Measurements from ENCODE around the gene SSC4D.
A peak's percentile ranks its signal among the peaks of the same experiment; 100 is the strongest.
"Not testable (repeated sequence)": the region's sequence is repeated elsewhere in the genome, so short reads cannot be mapped to it uniquely, and the experiment has no call there.

The SSC4D gene

DNA sequence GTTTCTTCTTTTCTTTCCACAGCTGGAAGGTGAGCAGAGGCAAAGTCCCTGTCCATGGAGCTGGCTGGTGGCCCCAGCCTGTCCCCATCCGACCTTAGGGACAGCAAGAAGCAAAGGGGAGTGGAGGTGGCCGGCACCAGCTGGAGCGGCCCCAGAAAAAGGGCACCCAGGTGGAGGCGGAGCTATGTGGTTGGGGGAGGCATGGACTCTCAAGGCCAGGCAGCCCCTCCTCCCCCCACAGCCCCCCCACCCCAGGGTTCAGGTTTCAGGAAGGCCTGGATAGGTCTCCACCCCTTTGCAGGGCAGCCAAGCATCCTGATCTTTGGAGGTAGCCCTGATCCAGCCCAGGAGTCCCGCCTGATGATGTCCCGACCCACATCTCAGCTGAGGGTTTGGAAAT is at the start of gene SSC4D:
TSS of gene SSC4D (minus strand) at position 161 of the 400 bp plus-strand sequence. CDS start 5,258 bp downstream, outside the sequence.
- ATAC-seq (ENCODE audit: low read depth) (no peak), DNase-seq (ENCODE audit: low spot score in 2 of 2) (no peak)
- H3K9me3 Mint-ChIP-seq = no peaks in the 10 kb centered on the region
- no peak within 1 kb of the TSS for H3K4me3 Mint-ChIP-seq
- peaks cover 2% of the 10 kb centered on the region for H3K27me3 Mint-ChIP-seq
- H3K36me3 Mint-ChIP-seq = no peaks in the 10 kb centered on the region
- H3K4me1 Mint-ChIP-seq = no peaks in the 10 kb centered on the region
- H3K27ac Mint-ChIP-seq = no peak within 1 kb of the TSS

DNA sequence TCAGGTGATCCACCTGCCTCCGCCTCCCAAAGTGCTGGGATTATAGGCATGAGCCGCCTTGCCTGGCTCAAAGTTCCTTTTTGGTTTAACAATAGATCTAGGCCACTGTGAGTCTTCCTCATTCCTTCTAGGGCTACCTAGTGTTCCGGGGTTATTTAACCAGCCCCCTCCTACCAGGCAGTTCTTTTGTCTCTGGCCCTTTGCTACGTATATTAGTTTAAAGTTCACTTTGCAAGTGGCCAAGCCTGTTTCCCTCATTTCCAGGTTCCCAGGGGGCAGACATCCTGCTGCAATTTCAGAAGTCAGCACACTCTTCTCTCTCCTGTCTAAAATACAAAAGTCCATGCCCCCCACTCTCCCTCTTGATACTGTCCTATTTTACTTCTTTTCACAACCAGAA is 49.0 kb upstream of the SSC4D start:
- DNase-seq (ENCODE audit: low spot score in 2 of 2); H3K4me1 Mint-ChIP-seq; H3K27me3 Mint-ChIP-seq; H3K9me3 Mint-ChIP-seq; H3K36me3 Mint-ChIP-seq; ATAC-seq (ENCODE audit: low read depth); H3K27ac Mint-ChIP-seq; H3K4me3 Mint-ChIP-seq: not testable (repeated sequence)

DNA sequence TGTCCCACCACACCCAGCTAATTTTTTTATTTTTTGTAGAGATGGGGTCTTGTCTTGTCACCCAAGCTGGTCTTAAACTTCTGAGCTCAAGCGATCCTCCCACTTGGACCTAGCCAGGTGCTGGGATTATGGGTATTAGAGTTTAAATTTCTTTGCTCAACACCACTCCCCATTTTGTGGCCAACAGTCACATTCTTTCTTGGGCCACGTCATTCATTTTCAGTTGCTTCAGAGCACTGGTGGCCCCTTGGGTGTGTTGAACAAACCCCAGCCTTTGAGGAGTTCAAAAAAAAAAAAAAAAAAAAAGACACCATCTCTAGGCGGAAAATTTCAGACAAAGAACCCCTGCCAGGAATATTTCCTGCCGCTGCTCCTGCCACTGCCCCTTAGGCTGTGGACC is 47.5 kb upstream of the SSC4D start:
- H3K27ac Mint-ChIP-seq; H3K9me3 Mint-ChIP-seq; H3K4me3 Mint-ChIP-seq; ATAC-seq (ENCODE audit: low read depth); H3K4me1 Mint-ChIP-seq; H3K36me3 Mint-ChIP-seq; DNase-seq (ENCODE audit: low spot score in 2 of 2); H3K27me3 Mint-ChIP-seq: not testable (repeated sequence)

DNA sequence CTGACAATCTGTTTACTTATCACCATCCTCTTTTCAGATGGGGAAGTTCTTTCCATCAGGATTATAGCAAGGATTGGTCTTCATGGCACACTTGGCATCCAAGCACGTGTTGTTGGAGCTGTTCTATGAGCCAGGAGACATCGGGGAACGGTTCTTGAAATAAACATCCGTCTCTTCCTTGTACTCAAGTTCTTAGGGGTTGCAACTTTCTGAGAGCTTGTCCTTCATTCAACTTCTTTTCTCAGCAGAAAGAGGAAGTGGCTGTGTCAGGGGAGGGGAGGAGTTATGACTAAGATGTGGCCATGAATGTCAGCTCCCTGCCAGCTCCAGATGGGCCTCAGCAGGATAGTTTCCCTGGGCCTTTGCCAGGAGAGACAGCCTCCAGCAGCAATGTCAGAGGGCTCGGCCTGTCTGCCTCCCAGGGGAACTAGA is 36.1 kb upstream of the SSC4D start:
- not testable (repeated sequence) for H3K36me3 Mint-ChIP-seq, H3K27me3 Mint-ChIP-seq, H3K27ac Mint-ChIP-seq, H3K9me3 Mint-ChIP-seq, H3K4me1 Mint-ChIP-seq
- ATAC-seq (ENCODE audit: low read depth) = peak; percentile 96
- peak overlapping the region; percentile 29 for H3K4me3 Mint-ChIP-seq
- peak in 1 of 2 donors; percentile 15 for DNase-seq (ENCODE audit: low spot score in 2 of 2)

DNA sequence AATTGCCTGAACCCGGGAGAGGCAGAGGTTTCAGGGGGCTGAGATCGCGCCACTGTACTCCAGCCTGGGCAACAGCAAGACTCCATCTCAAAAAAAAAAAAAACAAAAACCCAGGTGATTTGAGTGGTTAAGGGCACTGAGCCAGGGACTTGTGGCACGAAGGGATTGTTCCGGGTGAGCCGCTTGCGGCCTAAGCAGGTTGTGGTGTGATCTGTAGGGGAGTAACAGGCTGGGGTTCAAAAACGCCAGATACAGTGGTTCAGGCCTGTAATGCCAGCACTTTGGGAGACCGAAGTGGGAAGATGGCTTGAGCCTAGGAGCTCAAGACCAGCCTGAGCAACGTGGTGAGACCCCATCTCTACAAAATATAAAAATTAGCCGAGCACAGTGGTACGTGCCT is 34.3 kb upstream of the SSC4D start:
- H3K4me3 Mint-ChIP-seq; H3K27me3 Mint-ChIP-seq; ATAC-seq (ENCODE audit: low read depth); H3K9me3 Mint-ChIP-seq; DNase-seq (ENCODE audit: low spot score in 2 of 2); H3K36me3 Mint-ChIP-seq; H3K27ac Mint-ChIP-seq; H3K4me1 Mint-ChIP-seq: not testable (repeated sequence)

DNA sequence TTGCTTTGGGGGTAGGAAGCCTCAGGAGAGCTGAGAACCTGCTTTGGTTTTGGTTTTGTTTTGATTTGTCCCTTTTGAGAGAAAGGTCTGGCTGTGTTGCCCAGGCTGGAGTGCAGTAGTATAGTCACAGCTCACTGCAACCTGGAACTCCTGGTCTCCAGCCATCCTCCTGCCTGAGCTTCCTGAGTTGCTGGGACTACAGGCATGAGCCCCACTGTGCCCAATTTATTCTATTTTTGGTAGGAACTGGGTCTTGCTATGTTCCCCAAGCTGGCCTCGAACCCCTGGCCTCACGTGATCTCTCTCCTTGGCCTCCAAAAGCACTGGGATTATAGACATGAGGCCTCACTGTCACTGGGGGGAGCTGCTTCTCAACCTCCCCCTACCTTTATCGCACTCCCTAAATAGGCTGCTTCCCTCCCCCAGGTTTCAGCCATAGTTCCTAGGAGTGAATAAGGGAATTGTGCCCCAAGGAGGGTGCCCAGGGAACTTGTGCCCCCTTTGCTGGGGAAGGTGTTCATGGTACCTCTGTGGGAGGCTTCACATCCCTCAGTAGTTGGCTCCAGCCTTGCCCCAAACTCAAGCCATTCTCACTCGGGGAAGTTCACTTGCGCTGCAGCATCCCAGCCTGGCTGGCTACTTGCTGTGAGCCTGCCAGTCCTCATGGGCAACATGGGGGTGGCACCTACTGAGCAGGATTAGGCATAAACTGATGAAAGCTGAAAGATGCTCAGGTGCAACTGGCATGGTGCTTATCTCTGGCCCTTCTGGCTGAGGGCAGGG is 33.4 kb upstream of the SSC4D start:
- not testable (repeated sequence) for ATAC-seq (ENCODE audit: low read depth)

DNA sequence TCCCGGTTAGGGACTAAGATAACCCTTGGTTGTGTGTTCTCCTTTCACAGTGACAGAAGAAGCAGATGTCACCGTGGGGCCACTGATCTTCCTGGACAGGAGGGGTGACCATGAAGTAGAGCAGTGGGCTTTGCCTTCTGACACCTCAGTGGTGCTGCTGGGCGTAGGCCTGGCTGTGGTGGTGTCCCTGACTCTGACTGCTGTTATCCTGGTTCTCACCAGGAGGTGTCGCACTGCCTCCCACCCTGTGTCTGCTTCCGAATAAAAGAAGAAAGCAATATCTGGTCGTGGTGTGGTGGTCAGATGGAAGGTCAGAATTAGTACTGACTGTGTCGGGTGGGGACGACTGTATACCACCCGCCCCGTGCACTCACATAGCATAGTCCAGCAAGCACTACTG is 32.3 kb upstream of the SSC4D start:
- H3K9me3 Mint-ChIP-seq; H3K4me3 Mint-ChIP-seq; H3K27ac Mint-ChIP-seq; H3K36me3 Mint-ChIP-seq; H3K4me1 Mint-ChIP-seq; H3K27me3 Mint-ChIP-seq; DNase-seq (ENCODE audit: low spot score in 2 of 2): not testable (repeated sequence)
- ATAC-seq (ENCODE audit: low read depth) = peak; percentile 64

More for the DNA sequence above, 33.4 kb upstream of the SSC4D start:
- H3K9me3 Mint-ChIP-seq; DNase-seq (ENCODE audit: low spot score in 2 of 2); H3K4me3 Mint-ChIP-seq; H3K36me3 Mint-ChIP-seq; H3K4me1 Mint-ChIP-seq; H3K27ac Mint-ChIP-seq; H3K27me3 Mint-ChIP-seq: not testable (repeated sequence)

DNA sequence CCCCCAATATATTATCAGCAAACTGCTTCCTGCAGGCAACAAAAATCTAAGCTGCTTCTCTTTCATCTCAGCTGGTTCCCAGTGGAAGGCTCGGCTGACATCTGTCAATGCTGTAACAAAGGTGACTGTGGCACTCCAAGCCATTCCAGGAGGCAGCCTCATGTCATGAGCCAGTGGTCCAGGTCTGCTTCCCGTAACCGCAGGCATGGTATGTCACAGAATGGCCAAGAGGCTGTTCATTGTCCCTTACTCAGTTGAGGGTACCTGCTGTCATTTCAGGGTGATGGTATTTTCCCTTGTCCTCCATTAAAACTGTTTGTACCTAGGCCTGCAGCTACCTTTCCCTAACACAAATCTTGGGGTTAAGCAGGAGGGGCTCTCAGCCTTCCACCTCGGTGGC is 30.9 kb upstream of the SSC4D start:
- H3K27me3 Mint-ChIP-seq; H3K27ac Mint-ChIP-seq; DNase-seq (ENCODE audit: low spot score in 2 of 2); H3K36me3 Mint-ChIP-seq; ATAC-seq (ENCODE audit: low read depth); H3K4me1 Mint-ChIP-seq; H3K4me3 Mint-ChIP-seq; H3K9me3 Mint-ChIP-seq: not testable (repeated sequence)

DNA sequence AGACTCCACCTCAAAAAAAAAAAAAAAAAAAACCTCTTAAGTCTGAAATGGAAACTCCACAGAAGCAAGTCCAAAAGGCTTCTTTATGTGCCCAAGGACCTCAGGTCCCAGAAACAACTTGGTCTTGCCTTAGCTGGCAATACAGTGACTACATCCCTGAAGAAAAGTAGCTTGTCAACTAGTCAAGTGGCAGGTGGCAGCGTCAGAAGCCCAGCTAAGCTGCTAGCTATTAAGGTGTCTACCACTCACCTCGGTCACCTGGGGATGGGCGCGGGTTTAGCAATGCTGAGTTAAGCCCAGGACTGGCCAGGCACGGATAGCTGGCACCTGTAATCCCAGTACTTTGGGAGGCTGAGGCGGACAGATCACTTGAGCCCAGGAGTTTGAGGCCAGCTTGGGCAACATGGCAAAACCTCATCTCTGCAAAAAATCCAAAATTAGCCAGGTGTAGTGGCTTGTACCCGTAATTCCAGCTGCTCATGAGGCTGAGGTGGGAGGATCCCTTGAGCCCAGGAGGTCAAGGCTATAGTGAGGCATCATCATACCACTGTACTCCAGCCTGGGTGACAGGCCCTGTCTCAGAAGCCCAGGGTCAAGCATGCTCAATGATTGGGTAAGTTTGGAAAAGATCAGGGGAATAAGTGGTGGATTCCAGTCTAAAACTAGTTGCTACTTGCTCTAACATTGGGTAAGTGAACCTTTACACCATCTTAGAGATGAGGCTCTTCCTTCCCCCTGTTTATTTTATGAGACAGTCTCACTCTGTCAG is 29.8 kb upstream of the SSC4D start:
- H3K27ac Mint-ChIP-seq; DNase-seq (ENCODE audit: low spot score in 2 of 2); H3K4me1 Mint-ChIP-seq; H3K36me3 Mint-ChIP-seq; ATAC-seq (ENCODE audit: low read depth); H3K9me3 Mint-ChIP-seq; H3K27me3 Mint-ChIP-seq; H3K4me3 Mint-ChIP-seq: not testable (repeated sequence)

DNA sequence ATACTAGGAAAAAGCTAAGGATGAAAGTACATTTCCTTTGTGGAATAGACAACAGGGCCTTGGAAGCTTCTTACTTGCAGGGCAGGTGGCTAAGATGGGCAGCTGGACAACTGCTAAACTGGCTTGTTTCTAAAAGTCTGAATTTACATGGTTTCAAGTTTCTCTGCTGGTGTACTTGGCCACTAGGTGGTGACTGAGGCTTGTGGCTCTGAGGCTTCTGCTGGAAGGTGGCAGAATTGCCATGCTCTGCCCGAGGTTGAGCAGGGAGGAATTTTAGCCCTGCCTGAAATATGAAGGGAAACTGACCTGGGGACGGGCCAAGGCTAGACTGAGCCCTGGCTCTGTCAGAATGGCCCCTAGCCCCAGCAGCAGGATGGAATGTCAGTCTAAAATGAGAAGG is 28.4 kb upstream of the SSC4D start:
- not testable (repeated sequence) for H3K4me1 Mint-ChIP-seq, H3K27me3 Mint-ChIP-seq, H3K27ac Mint-ChIP-seq, H3K9me3 Mint-ChIP-seq, H3K36me3 Mint-ChIP-seq, H3K4me3 Mint-ChIP-seq
- peak; percentile 23 to 30 for DNase-seq (ENCODE audit: low spot score in 2 of 2)
- ATAC-seq (ENCODE audit: low read depth) = peak; percentile 61

DNA sequence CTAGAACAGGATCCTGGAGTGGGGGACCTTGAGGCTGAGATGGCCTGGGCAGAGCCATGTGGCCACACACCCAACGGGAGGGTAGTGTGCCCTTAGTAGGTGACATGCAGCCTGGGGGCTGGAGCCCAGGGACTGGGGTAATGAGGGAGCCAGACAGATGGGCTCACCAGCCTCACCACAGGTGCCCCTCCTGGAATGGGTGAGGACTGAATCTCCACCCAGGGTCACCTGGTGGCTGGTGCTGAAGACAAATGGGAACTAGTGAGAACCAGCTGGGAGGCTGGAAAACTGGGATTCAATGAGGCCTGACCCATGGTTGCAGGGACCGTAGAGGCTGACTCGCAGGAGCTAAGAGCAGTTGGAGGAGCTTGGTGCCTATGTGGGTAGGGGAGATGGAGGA is 21.3 kb upstream of the SSC4D start:
- Mint-ChIP-seq H3K9me3 (no peaks in the 10 kb centered on the region), H3K36me3 (no peaks in the 10 kb centered on the region), H3K27me3 (no peaks in the 10 kb centered on the region), H3K27ac (no peak overlapping the region), H3K4me1 (no peaks in the 10 kb centered on the region), H3K4me3 (no peak overlapping the region)
- no peak for DNase-seq (ENCODE audit: low spot score in 2 of 2)
- no peak for ATAC-seq (ENCODE audit: low read depth)

DNA sequence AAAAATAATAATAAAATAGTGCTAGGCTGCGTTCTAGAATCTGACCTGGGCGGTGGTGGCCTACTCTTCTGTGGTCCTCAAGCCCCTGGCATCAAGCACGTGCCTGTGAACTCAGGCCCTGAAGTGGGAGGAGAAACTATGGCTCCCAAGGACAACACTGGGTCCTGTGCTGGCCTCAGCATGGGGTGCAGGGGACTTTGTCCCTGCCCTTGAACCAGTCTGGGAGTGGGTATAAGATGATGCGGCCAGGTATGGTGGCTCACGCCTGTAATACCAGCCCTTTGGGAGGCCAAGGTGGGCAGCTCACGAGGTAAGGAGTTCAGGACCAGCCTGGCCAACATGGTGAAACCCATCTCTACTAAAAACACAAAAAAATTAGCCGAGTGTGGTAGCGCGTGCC is 20.7 kb upstream of the SSC4D start:
- DNase-seq (ENCODE audit: low spot score in 2 of 2) = no peak
- no peak for ATAC-seq (ENCODE audit: low read depth)
- Mint-ChIP-seq H3K27me3 (no peaks in the 10 kb centered on the region), H3K4me3 (no peak overlapping the region), H3K36me3 (no peaks in the 10 kb centered on the region), H3K9me3 (no peaks in the 10 kb centered on the region), H3K4me1 (no peaks in the 10 kb centered on the region), H3K27ac (no peak overlapping the region)

DNA sequence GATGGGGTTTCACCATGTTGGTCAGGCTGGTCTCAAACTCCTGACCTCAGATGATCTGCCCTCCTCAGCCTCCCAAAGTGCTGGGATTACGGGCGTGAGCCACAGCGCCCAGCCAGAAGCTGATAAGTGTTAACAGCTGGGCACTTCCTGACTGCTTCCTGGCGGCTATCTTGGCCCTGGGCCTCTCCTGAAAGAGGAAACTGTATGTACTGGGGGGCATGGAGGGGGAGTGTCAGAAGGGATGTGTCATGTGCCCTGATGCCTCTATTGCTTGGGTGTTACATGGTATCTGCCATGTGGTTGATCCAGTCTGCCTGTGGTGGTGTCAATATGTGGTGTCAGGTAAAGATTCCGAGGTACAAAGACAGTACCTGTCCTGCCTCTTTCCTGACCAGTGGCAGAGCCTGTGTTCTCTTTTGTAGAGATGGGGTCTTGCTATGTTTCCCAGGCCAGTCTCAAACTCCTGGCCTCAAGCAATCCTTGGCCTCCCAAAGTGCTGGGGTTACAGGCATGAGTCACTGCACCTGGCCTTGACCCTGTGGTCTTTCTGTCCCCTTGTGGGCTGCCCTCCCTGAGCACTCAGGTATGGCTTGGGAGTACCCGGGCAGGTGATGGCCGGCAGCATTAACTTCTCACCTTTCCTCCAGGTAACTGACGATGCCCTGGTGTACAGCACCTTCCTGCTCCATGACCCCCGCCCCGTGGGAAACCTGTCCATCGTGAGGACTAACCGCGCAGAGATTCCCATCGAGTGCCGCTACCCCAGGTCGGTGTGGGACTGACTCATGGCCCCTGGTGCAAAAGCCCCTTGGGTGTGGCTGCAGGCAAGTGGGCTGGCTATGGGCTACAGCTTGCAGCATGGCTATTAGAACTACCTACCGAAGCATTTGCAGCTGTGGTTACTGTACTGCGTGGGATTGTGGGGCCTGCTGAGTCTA is 19.6 kb upstream of the SSC4D start:
- Mint-ChIP-seq H3K4me3 (no peak overlapping the region), H3K36me3 (no peaks in the 10 kb centered on the region), H3K9me3 (no peaks in the 10 kb centered on the region), H3K27me3 (no peaks in the 10 kb centered on the region), H3K4me1 (peaks cover 7% of the 10 kb centered on the region), H3K27ac (no peak overlapping the region)
- DNase-seq (ENCODE audit: low spot score in 2 of 2) (no peak), ATAC-seq (ENCODE audit: low read depth) (no peak)
